Spleen (tissue), 7 donors: Measurements from ENCODE around the gene EXOSC5.

Experiments used
- POLR2A ChIP-seq, 3 donors: fragments of 450-650 bp; IDR thresholded peaks; one replicate each; pipeline ENCODE4 v1.5.1; 2017; ENCODE audit warnings: antibody characterized with exemption in 3 of 3, mild to moderate bottlenecking in 1 of 3
- TF ChIP-seq, protein P1 (sequence below), 11 experiments: fragments of 200-600 bp in 7 of 11; fragments of 450-650 bp in 4 of 11; sonication (generic) in 4 of 11; IDR thresholded peaks in 8 of 11; conservative IDR thresholded peaks in 3 of 11; 1 replicate in 7 of 11; 2 replicates in 4 of 11; pipeline versions ENCODE4 v1.4.0 to v1.8.0; 2016 to 2021; ENCODE audit warnings: antibody characterized with exemption in 11 of 11, inconsistent platforms in 4 of 11, mild to moderate bottlenecking in 1 of 11
- donor health status: DM: no; HTN: no; CAD: no; lungs with moderate emphysema.
- donor health status: DM: no; HTN: no; CAD: no.
- donor health status: DM: no; HTN: no; CAD: no.

DNA sequence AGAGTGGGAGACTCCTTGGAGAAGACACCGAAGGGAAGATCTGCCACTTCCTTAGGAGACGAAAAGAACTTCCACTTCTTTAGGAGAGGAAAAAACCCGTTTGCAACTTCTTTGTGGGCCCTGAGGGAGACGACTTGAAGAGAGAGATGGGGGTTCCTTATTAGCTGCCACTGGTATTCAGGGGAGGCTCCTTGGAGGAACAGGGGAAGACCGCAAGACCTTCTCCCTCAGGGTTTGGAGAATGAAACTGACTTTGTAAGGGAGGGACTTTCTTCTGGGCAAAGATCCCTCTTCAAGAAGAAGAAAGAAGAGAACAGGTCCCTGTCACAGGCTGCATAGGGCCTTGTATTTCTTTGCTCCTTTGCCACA is 875 bp upstream of the EXOSC5 start:
- TF ChIP-seq, protein P1, sequence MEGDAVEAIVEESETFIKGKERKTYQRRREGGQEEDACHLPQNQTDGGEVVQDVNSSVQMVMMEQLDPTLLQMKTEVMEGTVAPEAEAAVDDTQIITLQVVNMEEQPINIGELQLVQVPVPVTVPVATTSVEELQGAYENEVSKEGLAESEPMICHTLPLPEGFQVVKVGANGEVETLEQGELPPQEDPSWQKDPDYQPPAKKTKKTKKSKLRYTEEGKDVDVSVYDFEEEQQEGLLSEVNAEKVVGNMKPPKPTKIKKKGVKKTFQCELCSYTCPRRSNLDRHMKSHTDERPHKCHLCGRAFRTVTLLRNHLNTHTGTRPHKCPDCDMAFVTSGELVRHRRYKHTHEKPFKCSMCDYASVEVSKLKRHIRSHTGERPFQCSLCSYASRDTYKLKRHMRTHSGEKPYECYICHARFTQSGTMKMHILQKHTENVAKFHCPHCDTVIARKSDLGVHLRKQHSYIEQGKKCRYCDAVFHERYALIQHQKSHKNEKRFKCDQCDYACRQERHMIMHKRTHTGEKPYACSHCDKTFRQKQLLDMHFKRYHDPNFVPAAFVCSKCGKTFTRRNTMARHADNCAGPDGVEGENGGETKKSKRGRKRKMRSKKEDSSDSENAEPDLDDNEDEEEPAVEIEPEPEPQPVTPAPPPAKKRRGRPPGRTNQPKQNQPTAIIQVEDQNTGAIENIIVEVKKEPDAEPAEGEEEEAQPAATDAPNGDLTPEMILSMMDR (IDR thresholded peaks at IDR 0.05 in 8 of 11, conservative IDR thresholded peaks at IDR 0.05 in 3 of 11): no peak
- TF ChIP-seq POLR2A (IDR thresholded peaks at IDR 0.05): no peak
